Activated CD8-positive, alpha-beta memory T cell treated with anti-CD3 and anti-CD28 coated beads for 48 hours (primary cell): ENCODE measurements around the gene CPB2.

Experiments used
- DNase-seq, 3 experiments: peaks; one replicate each; pipeline ENCODE4 v3.0.0-alpha.2; 2020; ENCODE audit warnings: low read depth in 2 of 3, low spot score in 2 of 3

CPB2 gene

DNA sequence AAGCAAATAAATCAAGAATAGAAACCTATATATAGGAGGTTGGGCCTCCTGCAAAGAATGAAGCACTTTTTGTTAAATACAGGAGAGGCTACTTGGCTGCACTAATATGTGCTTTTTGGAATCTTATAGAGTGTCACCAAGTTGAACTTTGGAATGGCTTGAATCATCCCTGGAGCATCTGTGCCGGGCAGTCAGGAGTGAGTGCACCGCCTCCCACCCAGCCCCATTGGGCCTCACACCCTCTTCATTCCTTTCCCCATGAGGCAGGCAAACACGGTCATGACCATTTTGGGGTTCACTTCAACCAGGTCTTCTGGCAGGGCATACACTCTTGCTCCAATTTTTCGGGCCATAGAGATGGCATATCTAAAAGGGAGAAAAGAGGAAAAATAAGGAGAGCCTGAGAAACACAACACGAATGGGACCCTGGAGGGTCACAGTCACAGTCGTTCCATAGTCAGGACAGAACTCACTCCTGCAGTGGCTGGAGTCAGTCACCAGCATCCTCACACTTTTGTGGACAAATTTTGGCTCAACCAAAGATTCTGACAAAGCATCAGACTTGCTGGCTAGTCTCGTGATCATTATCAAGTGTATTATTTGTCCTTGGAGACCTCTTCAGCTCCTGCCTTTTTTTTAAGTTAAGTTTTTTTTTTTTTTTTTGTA lies 22.7 kb upstream of the CPB2 start:
- DNase-seq: no peak

DNA sequence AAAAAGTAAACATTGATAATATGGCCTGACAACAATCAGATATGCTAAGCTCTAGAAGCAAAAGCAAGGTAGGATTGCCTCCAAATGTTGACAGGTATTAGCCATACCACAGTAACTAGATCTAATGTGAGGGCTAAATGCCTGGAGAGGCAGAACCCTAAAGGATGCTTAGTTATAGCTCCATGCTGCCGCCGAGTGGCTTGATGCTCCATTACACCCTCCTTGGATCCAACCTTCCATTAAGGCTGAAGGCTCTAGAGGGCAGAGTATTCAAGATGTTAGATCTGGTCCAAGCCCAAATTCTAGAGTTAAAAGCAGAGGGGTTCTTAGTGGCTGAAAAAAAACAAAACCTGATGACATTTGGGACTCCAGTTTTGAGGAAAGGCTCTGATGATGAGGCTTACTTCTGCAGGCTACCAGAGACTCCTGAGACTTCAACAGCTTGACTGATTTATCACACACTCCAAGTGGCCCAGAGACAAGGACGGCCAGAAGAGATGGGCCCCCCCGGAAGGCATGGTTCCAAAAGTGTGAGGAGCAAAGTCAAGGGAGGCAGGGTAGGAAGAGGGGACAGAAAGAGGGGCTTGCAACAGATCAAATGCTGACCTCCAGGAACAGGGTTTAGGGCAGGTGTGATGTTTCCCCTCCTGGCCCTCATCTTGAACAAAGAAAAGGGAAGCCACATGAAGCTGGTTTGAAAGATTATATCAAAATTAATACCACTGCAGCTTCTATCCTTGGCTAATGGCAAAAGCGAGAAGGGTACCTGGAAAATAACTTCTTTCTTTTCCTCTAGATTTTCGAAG lies 21.9 kb upstream of the CPB2 start:
- DNase-seq: no peak

DNA sequence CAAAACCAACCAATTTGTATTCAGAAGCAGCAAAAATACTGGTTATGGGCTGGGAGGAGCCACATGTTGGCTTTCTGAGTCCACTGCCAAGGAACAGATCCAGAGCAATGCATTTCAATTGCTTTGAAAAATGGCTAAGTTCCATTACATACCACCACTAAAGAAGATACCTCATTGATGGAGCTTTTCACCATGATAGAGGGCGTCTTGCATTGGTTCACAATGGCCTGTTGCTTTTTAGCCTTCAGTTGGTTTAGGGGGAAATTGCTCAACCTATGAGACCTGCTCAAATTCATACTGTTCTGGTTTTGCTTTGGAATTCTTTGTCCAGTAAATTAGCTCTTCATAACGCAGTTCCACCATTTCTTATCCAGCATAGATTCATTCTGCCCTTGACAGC lies 21.2 kb upstream of the CPB2 start:
- no peak for DNase-seq

DNA sequence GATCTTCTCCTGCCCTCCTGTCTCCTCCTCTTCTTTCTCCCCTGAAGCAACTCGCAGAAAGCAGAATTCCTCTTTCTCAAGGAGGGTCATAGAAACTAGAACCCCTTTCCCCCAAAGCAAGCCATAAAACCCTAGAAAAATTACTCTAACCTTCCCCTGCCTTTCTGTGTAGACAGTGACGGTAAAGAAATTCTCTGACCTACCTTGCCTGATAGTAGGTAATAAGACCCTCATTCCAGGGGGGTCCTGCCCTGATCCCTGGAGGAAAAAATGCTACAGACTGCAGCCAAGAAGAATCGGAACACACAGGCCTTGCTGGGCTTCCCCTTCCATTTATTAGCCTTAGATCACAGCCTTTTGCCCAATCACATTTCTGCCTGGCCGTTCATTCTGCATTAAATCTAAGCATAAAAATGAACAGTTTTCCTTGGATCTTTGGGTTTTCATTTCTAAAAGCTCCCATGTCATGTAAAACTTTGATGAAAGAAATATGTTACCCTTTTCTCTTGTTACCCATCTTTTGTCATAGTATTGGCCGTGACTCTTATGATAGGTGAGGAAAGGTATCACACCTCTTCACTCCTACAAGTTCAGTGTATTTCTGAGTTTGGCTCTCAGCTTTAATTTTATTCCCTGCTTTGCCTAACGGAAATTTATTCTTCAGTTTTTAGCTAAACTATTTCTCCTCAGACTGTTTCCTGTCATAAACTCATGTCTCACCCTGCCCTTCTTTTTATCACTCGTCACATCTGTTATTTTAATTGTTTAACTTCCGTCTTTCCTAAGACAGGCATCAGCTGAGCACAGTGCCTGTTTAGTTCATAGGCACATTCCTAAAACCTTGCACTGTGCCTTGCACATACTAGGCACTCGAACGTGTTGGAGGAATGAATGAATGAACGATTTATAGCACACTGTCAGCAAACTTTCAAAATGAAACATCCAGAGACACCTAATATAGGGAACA lies 20.4 kb upstream of the CPB2 start:
- DNase-seq: no peak

DNA sequence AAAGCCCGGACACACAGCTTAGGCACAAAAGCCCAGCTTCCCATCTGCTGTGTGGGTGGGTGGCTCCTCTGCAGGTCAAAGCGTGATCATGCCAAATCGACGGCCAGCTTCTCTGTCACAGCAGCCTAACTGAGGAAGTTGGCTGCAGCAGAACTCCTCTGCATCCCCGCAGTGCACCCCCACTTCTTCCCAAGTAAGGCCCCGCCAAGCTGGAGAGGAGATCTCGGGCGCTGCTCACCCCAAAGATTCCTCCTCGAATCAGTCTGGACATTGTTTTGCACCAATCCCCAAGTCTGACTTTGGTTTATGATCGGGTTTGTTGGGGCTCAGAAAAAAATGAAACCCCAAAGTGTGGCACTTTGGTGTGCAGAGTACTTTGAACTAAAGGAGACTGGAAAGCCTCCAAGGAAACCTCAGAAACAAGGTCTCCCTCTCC lies 19.7 kb upstream of the CPB2 start:
- peak in 1 of 3 experiments; percentile 18 for DNase-seq

DNA sequence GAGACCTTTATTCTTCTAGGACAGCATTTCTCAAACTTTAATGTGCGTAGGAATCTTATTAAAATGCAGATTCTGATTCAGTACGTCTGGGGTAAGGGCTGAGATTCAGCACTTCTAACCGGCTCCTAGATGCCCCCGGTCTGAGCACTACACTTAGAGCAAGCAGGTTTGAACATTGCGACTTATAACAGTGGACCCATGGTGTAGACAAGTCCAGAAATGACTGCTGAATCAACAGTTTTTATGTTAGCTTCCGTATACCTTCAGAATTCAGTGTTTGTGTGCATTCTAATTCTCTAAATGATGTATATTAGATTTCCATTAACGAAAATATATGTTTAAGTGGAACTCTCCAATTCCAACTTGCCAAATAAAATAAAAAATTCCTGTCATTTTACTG lies 17.5 kb upstream of the CPB2 start:
- DNase-seq: no peak

DNA sequence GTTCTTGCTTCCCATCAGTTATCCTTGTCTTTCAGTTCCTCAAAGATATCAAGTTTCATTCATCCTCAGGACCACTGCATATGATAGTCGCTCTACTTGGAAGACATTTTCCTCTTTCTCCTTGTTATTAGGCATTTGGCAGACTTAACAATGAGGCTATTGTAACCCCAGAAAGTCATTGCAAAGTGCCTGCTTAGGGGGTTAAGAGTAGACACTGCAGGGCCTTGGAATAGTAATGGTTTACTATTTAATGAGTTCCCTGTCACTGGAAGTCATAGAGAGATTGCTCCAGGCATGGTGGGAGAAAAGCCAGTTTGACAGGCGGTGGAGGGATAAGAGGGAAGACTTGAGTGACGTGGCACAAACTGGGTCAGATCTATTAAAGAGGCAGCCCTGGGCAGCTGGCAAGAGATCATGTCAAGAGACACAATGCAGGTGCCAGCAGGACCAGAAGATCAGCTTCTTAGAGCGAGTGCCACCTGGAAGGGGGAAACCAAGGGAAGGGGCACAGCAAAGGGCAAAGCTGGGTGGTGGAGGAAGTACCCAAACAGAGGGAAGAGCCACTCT lies 16.8 kb upstream of the CPB2 start:
- no peak for DNase-seq

DNA sequence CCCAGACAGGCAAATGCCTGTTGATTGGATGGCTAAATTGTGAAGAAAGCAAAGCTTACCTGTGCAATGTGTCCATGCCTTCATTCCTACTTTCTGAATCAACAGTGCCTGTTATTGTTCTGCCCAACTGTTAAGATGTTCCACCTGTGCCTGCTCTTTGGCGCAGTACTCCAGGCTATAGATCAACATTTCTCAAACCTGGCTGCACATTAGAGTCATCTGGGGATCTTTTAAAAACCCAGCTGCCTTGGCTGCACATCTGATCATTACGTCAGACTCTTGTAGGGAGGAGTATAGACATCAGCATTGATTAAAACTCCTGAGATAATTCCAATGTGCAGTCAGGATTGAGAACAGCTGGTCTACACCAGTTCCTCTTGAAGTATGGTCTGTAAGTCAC lies 16.2 kb upstream of the CPB2 start:
- DNase-seq: no peak

DNA sequence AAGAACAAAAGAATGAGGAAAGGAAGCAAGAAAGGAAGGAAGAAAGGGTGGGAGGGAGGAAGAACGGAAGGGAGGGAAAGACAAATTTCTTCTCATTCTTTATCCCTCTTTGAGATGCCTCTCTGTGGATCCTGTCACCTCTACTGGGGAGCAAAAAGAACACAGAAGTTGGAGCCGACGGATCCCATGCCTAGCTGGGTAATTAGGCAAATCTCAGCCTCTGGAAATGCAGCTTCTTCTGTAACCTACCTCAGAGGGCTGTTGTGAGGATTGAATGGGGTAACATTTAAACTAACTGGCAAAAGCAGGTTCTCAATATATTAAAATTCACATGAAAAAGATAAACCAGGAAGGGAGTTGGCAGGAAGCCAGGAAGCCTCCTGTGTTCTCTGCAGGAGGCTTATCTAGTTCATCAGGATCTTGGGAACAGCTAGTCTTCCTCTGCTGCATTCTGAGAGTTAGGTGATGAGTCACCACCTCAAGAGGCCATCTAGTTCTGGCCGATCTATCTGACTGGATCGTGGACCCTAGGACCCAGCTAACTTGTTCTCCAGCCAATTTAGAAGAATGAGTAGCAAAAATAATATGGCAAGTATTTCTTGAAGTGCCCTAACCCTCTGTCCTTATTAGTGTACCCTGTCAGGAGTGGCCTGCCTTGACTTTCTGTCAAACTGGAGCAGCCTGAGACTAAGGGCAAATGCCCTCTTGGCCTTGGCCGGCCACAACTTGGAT lies 15.2 kb upstream of the CPB2 start:
- no peak for DNase-seq

DNA sequence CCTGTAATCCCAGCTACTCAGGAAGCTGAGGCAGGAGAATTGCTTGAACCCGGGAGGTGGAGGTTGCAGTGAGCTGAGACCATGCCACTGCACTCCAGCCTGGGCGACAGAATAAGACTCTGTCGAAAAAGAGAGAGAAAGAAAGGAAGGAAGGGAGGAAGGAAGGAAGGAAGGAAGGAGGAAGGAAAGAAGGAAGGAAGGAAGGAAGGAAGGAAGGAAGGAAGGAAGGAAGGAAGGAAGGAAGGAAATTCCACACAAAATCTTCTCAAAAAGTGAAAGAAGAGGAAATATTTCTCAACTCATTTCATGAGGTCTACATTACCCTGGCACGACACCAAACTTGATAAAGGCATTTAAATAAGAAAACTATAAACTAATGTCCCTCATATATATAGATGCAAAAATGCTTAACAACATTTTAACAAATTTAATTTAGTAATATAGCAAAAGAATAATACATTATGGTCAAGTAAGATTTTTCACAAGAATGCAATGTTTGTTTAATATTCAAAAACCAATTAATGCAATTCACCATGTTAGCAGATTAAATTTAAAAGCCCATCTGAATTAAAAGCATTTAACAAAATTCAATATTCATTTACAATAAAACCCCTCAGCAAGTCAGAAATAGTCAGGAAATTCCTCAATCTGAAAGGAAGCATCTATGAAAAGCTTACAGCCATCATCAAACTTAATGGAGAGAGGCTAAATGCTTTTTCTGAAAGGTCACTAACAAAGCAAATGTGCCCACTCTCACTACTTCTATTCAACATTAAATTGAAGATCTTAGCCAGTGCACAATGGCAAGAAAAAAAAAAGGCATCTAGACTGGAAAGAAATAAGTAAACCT lies 12.0 kb upstream of the CPB2 start:
- DNase-seq: no peak

DNA sequence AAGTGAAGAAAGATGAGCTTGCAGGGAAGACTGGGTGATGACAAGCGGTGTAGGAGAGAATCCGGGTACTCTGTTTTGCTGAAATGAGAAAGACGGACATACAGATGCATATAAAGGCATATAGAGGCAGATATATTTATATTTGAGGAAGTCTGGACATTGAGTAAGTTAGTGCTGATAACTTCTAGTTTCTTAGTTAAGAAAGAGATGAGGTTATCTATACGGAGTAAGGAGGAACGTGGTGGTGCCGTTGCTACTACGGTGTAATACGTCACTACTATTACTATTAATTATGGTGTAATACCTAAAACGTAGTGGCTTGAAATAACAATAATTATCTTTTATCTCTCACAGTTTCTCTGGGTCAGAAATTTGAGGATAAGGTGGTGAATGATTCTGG lies 9.8 kb upstream of the CPB2 start:
- no peak for DNase-seq

DNA sequence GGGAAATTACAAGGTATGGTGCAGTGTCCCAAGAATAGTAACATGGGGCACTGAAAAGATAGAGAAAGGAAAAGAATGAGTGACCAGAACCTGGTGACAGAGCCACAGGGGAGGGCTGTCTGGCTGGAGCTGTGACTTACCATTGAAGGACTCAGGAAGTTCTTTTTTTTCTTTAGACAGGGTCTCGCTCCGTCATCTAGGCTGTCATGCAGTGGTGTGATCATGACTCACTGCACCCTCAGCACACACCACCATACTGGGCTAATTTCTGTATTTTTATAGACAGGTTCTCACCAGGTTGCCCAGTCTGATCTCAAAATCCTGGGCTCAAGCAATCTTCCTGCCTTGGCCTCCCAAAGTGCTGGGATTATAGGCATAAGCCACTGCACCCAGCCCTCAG lies 8.8 kb upstream of the CPB2 start:
- no peak for DNase-seq

DNA sequence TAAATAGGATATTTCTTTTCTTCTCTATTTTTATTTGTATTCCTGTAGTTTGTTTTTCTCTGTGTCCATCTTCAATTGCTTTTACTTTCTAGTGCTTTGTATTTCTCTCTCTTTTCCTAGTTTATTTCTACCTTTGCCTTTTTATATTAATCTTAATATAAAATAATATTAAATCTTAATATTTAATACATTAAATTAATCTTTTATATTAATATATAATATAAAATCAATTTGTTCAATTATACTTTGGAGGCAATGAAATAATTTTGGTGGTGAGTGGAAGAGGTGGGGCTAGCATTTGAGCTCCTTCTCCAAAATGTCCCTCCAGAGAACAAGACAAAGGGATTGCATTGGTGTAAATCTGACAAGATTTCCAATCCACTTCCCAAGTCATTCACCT lies 6.3 kb upstream of the CPB2 start:
- DNase-seq: no peak

DNA sequence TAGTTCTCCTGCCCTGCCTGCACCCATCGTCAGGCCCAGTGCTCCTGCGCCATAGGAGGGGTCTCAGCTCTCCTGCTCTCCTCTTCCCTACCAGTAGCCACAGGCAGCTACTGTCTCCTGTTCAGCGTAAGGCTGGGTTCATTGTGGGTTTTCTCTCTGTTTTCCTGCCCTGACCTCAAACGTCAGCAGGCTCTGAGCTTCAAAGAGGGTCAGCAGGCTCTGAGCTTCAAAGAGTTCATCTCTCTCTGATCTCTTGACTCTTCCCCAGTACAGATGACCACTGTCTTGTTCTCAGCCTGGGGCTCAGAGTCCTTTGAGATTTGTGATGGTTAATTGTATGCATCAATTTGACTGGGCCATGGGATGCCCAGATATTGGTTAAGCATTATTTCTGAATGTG lies 4.6 kb upstream of the CPB2 start:
- DNase-seq: no peak

DNA sequence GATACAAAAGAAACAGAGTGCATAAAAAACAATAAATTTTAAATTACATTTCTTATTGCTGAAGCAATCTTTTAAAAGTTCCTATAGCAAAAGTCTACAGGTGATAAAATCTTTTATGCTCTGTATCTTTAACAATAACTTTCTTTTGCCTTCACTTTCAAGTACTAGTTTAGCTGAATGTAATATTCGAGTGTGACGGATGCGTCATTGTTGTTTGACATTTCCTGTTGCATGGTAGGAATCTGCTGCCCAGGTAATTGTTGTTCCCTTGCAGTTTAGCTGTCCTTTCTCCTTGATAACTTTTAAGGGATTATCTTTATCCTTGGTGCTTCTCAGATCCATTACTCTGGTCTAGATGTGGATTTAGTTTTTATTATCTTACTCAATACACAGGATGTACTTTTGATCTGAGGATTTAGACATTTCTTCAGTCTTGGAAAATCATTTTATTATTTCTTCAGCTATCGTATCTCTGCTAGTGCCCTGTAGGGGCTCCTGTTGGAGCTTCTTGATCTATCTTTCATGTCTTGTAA lies 2.1 kb upstream of the CPB2 start:
- DNase-seq: no peak

DNA sequence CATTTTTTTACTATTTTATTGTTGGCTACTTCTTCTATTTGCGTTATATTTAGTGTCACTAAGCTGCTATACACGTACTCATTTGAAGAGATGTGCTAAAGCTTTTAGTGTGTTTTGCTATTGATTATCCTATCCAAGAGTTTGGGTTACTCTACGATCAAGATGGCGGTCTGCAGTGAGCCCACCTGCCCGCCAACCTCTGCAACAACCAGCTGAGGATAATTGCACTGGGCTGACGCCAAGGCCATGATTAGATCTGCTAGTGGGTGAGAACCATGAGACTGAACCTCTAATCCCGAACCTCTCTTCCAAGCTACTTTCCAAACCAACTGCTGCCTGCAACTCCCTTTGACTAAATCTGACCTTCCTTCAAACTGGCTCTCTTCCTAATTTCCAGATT lies 1.8 kb downstream of the CPB2 start:
- DNase-seq: no peak

DNA sequence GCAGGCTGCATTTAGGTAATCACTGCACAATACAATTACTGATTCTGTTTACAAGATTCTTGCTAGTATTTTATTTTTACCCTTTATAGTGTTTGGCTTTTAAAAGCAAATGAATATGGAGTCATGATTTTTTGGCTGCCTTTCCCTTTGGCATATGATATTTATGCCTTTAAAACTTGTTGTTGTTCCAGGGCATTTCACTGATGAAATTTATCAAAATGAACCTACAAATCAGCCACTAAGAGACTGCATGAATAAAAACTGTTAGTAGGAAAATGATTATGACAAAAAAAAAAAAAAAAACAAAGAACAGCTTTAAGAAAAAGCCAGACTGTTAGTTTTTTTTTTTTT lies 2.6 kb downstream of the CPB2 start:
- DNase-seq: no peak

DNA sequence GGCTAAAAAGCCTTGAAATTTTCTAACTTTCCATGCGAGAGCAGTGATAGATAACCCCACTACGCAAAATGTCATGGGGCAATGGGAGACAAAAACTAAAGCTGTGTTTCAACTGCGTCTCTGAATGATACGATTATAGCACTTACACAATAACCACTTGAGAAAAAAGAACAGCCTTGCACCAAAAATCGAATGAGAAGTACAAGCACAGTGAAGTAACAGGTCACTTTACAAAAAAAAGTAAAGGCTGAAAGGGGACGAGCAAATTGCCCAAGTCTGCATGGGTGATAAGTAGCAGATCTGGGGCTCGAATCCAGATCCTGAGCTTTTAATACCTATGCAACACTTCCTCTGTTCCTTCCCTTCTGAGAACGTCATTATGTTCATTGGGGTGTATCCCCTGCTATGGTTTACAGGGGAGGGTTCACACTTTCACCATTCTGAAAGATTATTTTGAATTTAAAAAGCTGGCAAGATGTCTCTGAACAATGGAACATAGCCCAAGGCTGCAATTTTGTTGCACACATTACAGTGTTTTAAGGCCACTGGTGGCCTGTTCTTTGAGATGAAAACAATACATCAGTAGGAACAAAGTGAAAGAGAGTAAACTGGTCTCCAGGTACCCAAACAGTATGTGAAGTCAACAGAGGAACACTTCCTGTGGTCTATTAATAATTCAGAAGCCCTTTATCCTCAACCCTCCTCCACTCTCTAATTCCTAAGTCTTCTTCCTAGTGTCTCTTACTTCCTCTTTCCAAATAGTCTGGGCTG lies 3.2 kb downstream of the CPB2 start:
- no peak for DNase-seq

DNA sequence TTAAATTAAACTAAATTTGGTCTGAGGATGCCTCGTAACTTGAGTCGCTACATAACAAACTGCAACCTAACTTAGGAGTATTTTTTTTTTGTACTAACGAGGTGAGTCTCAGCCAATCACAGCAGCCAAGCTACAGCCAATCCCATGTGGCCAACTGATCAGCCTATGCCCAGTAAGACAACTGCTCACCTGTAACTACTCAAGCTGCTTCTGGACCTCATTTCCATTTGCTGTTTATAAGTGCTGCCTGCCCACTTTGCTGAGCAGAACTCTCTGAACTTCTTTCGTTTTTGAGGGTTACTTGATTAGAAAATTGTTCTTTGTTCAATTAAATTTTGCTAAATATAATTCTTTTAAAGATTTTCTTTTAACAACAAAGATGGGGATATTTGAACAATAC lies 3.8 kb downstream of the CPB2 start:
- no peak for DNase-seq
